ENCODE data around the gene UAP1.

UAP1 gene

DNA sequence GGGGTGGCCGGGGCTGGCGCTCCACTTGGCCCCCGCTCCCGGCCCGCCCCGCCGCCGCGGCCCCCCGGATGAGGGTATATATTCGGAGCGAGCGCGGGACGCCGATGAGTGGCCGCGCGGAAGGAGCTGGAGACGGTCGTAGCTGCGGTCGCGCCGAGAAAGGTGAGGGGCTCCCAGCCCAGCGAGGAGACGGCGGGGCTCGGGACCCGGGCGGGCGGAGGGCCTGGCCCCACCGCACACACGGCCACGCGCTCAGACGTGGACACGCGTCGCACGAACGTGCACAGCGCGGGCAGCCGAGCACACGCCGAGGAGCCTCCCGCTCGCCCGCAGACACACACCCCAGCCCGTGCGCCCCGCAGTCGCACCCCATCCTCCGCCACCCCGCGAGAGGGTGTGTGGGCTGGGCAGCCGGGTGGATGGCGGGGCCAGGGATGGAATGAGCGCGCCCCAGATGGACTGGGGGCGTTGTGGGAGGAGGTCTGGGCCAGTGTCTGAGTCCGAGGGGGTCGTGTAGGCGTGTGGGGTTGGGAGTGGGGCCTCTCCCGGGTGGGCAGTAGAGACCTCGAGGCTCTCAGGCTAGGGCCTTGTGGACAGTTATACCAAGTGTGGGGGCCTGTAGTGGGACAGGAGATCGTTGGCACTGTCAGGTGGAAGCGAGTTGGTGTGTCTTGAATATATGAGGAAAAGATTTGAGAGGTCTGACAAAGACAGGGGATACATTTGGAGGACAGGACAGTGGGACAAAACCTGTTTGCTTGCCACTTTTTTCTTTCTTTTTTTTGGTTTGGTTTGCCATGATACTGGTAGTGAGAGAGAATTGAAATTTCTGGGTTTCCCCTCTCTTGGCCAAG lies at the start of gene UAP1:
TSS of gene UAP1 (plus strand) at position 107 of the 854 bp plus-strand sequence. CDS start 4,347 bp downstream, outside the sequence.
- DNase-seq (ENCODE audit: low read depth in 2 of 2): no peak

DNA sequence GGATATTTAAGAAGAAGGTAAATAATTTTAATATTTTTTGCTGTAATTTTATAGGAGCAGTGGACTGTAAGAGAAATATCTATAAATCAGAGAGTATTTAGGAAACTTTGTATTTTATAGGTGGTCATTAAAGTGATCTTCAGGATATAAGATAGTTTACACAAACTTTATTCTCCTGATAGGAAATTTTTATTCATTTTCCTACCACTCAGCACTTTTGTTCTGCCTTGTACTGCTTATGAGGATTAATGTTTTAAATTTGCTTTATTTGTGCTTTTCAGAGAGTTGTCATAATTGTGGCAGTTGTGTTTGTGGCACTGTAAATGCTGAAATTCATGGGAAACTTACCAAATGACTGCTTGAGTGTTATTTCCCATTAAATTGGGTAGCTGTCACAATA lies 34.2 kb upstream of the UAP1 start:
- DNase-seq (ENCODE audit: low read depth in 2 of 2): no peak

DNA sequence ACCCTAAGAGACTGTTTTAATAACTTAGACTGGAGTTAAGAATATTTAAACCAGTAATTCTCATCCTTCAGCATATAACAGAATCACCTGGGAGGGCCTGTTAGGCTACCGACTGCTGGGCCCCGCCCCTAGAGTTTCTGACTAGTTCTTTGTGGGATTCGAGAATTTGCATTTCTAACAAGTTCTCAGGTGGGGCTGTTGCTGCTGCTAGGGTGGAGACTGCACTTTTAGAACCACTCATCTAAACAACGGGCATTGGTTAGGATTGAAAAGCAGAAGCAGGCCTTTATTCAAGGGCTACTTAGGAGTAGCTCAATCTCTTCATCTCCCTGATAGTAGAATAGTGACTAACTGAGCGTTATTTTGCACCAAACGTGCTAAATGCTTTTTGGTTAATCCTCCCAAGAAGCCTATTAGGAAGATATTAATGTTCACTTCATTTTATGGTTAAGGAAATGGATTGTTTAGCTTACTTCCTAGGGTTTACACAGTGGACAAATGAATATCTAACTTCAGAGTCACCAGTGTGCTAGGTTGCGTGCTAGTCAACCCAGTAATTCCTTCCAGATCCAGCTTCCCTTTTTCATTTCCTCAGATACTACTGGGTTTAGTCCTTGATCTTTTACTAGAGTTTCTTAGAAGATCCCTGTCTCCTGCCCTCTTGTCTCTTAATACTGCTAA lies 31.1 kb upstream of the UAP1 start:
- DNase-seq (ENCODE audit: low read depth in 2 of 2): no peak

DNA sequence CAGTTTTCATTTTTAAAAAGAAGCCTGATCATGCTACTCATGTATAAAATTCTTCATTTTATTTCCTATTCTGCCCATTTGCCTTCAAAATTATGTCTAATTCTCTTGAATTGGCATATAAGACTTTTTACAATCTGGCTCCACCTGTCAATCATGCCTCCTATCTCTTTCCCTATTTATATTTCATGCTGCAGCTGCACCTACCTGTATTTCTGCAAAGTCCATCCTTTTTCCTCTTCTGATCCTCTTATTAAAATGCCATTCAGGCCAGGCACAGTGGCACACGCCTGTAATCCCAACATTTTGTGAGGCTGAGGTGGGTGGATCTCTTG lies 30.6 kb upstream of the UAP1 start:
- no peak for DNase-seq (ENCODE audit: low read depth in 2 of 2)

DNA sequence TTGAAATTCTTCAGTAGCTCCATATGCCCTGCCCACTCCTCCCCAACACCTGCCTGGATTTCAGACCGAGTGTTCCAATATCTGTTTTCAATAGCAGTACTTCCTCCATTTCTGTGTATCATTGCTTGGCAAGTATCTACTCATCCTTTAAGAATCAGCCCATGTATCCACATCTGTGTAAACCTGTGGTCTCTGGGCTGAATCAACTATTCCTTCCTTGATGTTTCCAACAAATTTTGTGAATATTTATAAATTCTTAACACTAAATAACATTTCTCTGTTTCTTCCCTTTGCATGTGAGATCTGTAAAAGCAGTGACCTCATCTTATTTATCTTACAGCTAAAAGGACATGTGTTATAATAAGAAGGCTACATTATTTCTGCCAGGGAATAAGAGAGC lies 26.0 kb upstream of the UAP1 start:
- no peak for DNase-seq (ENCODE audit: low read depth in 2 of 2)

GRCh38 chr1:162536511-162536910 lies 25.0 kb upstream of the UAP1 start:
- DNase-seq (ENCODE audit: low read depth in 2 of 2): no peak

GRCh38 chr1:162537216-162537615 lies 24.3 kb upstream of the UAP1 start:
- DNase-seq (ENCODE audit: low read depth in 2 of 2): no peak

- DNase-seq (ENCODE audit: low read depth in 2 of 2): no peak
These were observed 22.6 kb upstream of the UAP1 start for GRCh38 chr1:162538815-162539431.

GRCh38 chr1:162541619-162542141 lies 19.8 kb upstream of the UAP1 start:
- no peak for DNase-seq (ENCODE audit: low read depth in 2 of 2)

DNA sequence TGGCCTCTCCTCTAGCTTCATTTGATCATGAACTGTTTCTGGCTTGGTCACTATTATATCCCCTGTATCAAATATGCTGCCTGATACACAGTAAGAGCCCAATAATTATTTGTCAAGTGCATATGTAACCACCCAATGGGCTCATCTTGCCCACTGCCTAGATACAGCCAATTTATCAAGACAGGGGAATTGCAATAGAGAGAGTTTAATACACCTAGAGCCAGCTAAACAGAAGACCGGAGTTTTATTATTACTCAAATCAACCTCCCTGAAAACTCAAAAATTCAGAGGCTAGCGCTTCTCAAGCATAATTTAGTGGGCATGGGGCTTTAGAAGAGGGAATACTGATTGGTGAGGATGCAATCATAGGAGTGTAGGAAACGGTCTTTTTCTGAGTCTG lies 18.3 kb upstream of the UAP1 start:
- no peak for DNase-seq (ENCODE audit: low read depth in 2 of 2)

- peak in 1 of 2 donors; percentile 4 for DNase-seq (ENCODE audit: low read depth in 2 of 2)
These were observed 13.4 kb upstream of the UAP1 start for GRCh38 chr1:162548170-162548569.

GRCh38 chr1:162549001-162549400 lies 12.5 kb upstream of the UAP1 start:
- DNase-seq (ENCODE audit: low read depth in 2 of 2): no peak

DNA sequence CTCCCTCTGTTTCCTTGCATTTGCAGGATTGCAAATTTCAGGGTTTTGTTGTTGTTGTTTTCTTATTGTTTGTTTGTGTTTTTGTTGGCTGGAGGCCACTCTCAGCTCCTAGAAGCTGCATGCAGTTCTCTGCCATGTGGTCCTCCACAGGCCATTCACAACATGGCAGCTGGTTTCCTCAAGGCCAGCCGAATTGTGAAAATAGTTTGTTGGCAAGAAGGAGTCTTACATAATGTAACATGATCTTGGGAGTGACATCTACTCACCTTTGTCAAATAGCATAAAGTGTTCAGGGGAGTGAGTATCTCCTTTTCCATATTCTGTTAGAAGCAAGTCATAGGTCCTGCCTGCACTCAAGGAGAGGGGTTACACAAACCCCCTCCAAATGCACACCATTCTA lies 10.6 kb upstream of the UAP1 start:
- no peak for DNase-seq (ENCODE audit: low read depth in 2 of 2)

DNA sequence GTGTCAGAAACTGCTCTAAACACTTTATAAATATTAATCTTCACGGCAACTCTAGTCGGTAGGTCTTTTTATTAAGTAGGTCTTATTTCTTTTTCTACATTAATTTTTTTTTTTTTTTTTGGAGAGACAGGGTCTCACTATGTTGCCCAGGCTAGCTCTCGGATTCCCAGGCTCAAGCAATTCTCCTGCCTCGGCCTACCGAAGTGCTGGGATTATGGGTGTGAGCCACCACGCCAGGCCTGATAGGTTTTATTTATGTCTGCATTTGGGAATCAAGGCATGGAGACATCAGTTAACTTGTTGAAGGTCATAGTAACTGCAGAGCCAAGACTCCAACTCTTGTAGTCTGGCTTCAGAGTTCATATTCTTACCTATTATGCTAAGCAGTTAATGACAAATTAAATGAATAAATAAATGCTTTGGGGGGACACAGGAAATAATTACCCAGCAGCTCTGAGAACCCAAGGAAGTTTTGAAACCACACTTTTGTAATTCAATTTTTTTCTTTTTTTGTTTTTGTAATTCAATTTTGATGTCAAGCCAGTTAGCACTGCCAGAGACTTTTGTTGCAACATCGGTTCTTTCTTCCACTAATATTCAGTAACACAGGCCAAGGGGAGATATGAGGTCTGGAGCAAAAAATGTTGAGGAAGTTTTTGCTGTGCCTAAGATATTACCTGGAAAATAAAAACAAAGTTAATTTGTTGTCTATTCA lies 9.4 kb upstream of the UAP1 start:
- DNase-seq (ENCODE audit: low read depth in 2 of 2): no peak

DNA sequence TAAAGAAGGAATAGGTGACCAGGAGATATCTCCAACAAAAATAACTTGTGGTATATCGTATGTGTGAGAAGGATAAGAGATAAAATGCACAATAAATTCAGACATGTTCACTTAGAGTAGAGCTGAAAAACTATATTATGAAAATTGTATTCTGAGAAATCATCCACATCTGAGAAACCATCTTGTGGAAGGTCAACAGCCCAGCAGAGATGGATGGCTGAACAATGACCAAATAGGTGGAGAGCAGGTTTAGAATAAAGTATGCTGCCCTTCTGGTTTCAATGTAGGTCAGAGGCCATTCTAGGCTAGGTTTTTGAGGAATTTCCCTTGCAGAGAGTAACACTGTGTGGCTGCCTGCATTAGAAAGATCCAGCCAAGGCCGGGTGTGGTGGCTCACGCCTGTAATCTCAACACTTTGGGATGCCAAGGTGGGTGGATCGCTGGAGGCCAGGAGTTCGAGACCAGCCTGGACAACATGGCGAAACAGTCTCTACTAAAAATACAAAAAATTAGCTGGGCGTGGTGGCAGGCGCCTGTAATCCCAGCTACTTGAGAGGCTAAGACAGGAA lies 8.8 kb upstream of the UAP1 start:
- DNase-seq (ENCODE audit: low read depth in 2 of 2): no peak

GRCh38 chr1:162554258-162554657 lies 7.3 kb upstream of the UAP1 start:
- DNase-seq (ENCODE audit: low read depth in 2 of 2): no peak

DNA sequence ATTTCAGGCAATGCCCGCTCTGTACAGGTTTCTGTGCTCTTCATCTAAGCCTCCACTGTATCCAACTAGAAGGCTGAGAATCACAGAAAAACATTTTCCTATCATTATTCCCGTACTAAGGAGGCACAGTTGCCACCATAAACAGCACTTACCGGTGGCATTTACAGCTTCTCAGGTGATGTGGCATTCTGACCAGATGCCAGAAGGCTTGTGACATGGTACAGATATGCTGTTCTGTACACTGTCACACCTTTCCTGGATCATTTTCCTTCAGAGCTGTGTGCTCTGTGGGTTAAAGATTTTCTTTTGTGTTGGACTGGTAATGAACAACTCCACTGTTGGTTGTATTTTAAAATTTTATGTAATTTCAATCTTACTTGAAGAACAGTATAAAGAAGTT lies 4.0 kb upstream of the UAP1 start:
- no peak for DNase-seq (ENCODE audit: low read depth in 2 of 2)

DNA sequence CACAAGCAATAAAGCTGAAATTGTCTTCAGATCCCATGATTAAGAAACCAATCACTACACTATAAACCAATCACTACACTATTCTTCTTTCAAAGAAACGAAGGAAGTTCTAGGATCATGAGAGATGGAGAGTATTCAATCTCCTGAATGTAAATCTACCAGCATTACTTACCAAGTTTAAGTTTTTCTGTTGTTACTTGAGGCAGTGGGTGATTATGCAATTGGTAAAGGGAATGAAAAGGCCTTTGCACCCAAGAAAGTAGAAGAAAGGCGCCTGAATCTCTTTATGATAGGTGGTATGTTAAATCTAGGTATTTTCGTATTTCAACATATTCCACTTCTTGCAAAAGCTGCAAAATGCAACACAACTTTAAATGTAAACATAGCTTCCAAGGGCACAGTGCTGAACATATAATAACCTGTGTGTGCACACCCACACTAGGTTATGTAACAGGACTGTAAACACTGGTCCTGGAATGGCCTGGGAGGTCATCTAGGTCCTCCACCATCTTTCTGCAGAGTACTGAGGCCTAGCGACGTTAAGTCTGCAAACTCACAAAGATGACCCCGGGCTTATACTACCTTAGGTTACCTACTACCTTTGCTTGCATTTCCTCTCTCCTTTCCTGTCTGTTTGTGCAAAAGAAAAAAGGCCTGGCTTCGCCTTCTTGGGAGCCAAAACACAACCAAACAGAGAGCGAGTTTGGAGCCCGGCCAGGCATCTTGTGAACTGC lies 1.1 kb upstream of the UAP1 start:
- no peak for DNase-seq (ENCODE audit: low read depth in 2 of 2)

GRCh38 chr1:162561037-162561615 lies 396 bp upstream of the UAP1 start:
- peak; percentile 94 to 98 for DNase-seq (ENCODE audit: low read depth in 2 of 2)

DNA sequence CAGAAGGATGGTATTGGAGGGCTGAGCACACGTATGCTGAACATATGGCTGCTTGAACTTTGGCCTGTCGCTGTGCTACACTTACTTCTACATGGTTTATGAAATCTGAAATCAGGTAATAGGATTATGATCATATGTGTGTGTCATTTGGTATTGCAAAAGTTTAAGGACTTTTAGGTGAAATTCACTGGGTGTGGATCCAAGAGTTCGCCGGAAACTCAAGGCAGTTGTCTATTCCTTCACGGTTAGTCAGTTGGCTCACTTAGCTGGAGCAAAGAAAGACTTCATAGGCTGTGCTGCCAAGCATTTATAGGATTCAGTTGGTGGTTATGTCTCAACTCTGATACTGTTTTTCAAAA lies 927 bp downstream of the UAP1 start:
- no peak for DNase-seq (ENCODE audit: low read depth in 2 of 2)

GRCh38 chr1:162564762-162565218 lies 3.3 kb downstream of the UAP1 start:
- DNase-seq (ENCODE audit: low read depth in 2 of 2): no peak

Measured in stimulated activated CD8-positive, alpha-beta memory T cell treated with anti-CD3 and anti-CD28 coated beads, Interleukin-7, amount 100 ng/mL, for 4 hours (primary cell).